Measurements from ENCODE around the gene SMG1. TPM values are rescaled to one million over a fixed set of nuclear protein-coding genes. Genes with fewer than 3 reads are reported as not detected.

SMG1 gene
- total and polyA plus RNA-seq, 10 donors, result 8.4 to 154 (median 114) TPM

GRCh38 chr16:18802767-18803343 is 123.4 kb downstream of the SMG1 start:
- WGBS, 5 donors, result 93 to 98% (median 95%) methylated on average over 16 of the region's 16 CpGs
- H3K4me3 ChIP-seq, result peak overlapping the region in 1 of 8 donors; percentile 83
- intact Hi-C loops (cut with DNase I; ENCODE audit: low total_unique reads), result loop anchor here (10.0 kb wide), 2 partner anchors 122 to 162 kb away; partner anchors contain the start of gene SMG1
- H3K9me3 ChIP-seq, result no peaks in the 10 kb centered on the region
- peaks cover 23 to 83% (median 54%) of the 10 kb centered on the region in 6 donors for H3K4me1 ChIP-seq
- no peak for DNase-seq
- no peaks in the 10 kb centered on the region for H3K27me3 ChIP-seq (replicated peaks in 1 of 7)
- H3K36me3 ChIP-seq, result peaks cover 0 to 27% (median 3%) of the 10 kb centered on the region in 6 donors
- peak overlapping the region in 7 of 8 donors; percentile 48 to 97 (median 79) for H3K27ac ChIP-seq
- TF ChIP-seq POLR2A (IDR thresholded peaks at IDR 0.05) (no peak), POLR2AphosphoS5 (IDR thresholded peaks at IDR 0.05) (no peak)
- TF ChIP-seq, protein P1, sequence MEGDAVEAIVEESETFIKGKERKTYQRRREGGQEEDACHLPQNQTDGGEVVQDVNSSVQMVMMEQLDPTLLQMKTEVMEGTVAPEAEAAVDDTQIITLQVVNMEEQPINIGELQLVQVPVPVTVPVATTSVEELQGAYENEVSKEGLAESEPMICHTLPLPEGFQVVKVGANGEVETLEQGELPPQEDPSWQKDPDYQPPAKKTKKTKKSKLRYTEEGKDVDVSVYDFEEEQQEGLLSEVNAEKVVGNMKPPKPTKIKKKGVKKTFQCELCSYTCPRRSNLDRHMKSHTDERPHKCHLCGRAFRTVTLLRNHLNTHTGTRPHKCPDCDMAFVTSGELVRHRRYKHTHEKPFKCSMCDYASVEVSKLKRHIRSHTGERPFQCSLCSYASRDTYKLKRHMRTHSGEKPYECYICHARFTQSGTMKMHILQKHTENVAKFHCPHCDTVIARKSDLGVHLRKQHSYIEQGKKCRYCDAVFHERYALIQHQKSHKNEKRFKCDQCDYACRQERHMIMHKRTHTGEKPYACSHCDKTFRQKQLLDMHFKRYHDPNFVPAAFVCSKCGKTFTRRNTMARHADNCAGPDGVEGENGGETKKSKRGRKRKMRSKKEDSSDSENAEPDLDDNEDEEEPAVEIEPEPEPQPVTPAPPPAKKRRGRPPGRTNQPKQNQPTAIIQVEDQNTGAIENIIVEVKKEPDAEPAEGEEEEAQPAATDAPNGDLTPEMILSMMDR (IDR thresholded peaks at IDR 0.05 in 8 of 11, conservative IDR thresholded peaks at IDR 0.05 in 3 of 11), result no peak

DNA sequence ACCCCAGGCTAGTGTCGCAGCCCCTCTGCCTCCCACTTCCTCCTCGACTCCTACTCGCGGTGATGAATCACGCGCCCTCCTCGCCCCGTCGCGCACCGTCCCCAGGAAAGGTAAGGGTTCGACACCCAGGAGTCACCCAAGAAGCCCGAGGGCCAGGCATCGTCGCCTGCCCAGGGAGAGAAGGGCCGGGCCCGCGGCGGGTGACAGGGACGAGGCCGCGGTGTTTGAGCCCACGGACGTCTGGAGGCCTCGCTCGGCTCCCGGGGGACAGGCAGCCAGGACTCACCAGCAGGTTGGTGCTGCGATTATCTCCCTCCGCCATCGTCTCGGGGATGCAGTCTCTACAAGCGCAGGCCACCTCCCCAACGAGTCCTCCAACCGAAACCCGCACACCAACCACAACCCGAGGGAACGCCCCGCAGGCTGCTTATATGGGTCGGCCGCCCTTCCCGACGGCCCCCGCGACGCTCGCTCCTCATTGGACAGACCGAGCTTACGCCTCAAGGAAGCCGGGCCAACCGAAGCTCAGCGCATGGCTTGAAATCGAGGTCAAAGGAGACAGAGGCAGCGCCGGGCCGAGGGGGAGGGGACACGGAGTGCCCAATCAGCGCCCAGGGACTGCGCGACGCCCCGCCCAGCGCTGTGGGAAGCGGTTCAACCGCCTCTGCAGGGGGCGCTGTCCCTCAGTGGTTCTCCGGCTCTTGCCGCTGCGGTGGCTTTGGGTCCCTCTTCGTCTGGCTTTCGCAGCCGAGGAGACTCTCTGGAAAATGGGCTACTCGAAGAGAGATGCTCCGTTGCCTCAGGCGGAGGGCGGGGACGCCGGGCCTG is 124.8 kb downstream of the SMG1 start, which contains the start of gene ARL6IP1:
Gene ARL6IP1 (minus strand): TSS at position 405 of the 828 bp plus-strand sequence. CDS start 83 bp downstream, at position 322.
- Histone ChIP-seq H3K27me3 (replicated peaks in 1 of 7) (no peaks in the 10 kb centered on the region), H3K9me3 (no peaks in the 10 kb centered on the region), H3K4me3 (peak within 1 kb of the TSS; percentile 76 to 97 (median 89)), H3K27ac (peak within 1 kb of the TSS; percentile 85 to 97 (median 92)), H3K36me3 (peaks cover 0 to 27% (median 3%) of the 10 kb centered on the region in 6 donors), H3K4me1 (peaks cover 23 to 89% (median 59%) of the 10 kb centered on the region in 6 donors)
- TF ChIP-seq, protein P1 (IDR thresholded peaks at IDR 0.05 in 8 of 11, conservative IDR thresholded peaks at IDR 0.05 in 3 of 11), result peak; percentile 97 to 100 (median 99)
- TF ChIP-seq POLR2A (IDR thresholded peaks at IDR 0.05) (peak; percentile 57 to 98 (median 96)), POLR2AphosphoS5 (IDR thresholded peaks at IDR 0.05) (peak; percentile 100)
- WGBS, 5 donors, result 0 to 1% (median 0%) methylated on average over 30 to 77 of the region's 77 CpGs
- peak; percentile 99 for DNase-seq
- intact Hi-C loops (cut with DNase I; ENCODE audit: low total_unique reads), result loop anchor here (10.0 kb wide), 2 partner anchors 123 to 163 kb away; partner anchors contain the start of gene SMG1

GRCh38 chr16:18800775-18801144 is 125.4 kb downstream of the SMG1 start:
- WGBS, 5 donors, result 0 to 1% (median 0%) methylated on average over 8 to 15 of the region's 15 CpGs
- peak overlapping the region; percentile 76 to 97 (median 89) for H3K4me3 ChIP-seq

More at GRCh38 chr16:18800775-18801144, 125.4 kb downstream of the SMG1 start:
- H3K9me3 ChIP-seq, result no peaks in the 10 kb centered on the region
- TF ChIP-seq POLR2AphosphoS5 (IDR thresholded peaks at IDR 0.05) (no peak), POLR2A (IDR thresholded peaks at IDR 0.05) (no peak)
- TF ChIP-seq, protein P1 (IDR thresholded peaks at IDR 0.05 in 8 of 11, conservative IDR thresholded peaks at IDR 0.05 in 3 of 11), result no peak
- intact Hi-C loops (cut with DNase I; ENCODE audit: low total_unique reads), result loop anchor here (10.0 kb wide), 2 partner anchors 124 to 164 kb away; partner anchors contain the start of gene SMG1
- no peaks in the 10 kb centered on the region for H3K27me3 ChIP-seq (replicated peaks in 1 of 7)
- peaks cover 0 to 33% (median 9%) of the 10 kb centered on the region in 6 donors for H3K36me3 ChIP-seq
- peaks cover 23 to 89% (median 61%) of the 10 kb centered on the region in 6 donors for H3K4me1 ChIP-seq
- peak overlapping the region; percentile 85 to 97 (median 92) for H3K27ac ChIP-seq
- DNase-seq, result no peak

All from spleen (tissue), 11 donors.